GM19324 (cell line): Measurements from ENCODE around the gene DMBX1.

Source experiments
- ATAC-seq: cut with Tn5 transposase; IDR thresholded peaks from one replicate; pipeline ENCODE4 v1.9.1; 2021; ENCODE audit warnings: mild to moderate bottlenecking, moderate library complexity; ENCODE audit not compliant: unreplicated experiment, low FRiP score

Gene DMBX1

DNA sequence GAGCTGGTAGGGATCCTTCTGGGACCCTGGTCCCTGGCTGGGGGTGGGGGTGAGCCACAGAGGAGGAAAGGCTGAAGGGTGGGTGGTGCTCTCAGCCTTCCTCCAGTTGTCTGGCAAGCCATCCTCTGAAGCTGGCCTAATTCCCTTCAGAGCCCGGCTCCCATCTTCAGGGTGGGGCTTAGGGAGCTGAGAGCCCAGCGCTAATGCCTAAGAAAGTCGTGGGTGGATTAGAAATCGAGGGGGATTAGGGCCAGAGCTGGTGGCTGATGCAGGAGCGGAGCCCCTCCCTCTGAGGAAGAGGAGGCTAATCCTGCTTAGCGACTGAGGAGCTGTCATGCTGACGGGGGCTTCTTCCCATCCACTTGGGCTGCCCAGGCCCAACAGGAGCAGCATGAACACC is 30.8 kb upstream of the DMBX1 start:
- no peak for ATAC-seq

DNA sequence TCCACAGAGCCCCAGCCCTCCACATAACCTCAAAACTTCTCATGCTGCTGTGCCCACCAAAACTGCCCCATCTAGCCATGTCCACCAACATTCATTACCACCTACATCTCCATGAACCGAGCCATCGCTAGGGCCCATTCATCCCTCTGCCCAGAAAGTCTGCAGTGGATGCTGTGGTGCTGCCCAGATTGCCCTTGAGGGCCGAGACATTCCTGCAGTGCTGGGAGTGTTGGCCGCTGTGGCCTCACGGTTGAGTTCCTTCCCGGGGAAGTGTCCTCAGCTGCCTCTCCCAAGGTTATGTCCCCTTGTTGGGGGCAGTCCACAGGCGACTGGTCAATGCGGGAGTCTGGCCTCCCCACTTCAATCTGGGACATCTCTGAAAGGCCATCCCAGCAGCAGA is 30.3 kb upstream of the DMBX1 start:
- ATAC-seq: no peak

DNA sequence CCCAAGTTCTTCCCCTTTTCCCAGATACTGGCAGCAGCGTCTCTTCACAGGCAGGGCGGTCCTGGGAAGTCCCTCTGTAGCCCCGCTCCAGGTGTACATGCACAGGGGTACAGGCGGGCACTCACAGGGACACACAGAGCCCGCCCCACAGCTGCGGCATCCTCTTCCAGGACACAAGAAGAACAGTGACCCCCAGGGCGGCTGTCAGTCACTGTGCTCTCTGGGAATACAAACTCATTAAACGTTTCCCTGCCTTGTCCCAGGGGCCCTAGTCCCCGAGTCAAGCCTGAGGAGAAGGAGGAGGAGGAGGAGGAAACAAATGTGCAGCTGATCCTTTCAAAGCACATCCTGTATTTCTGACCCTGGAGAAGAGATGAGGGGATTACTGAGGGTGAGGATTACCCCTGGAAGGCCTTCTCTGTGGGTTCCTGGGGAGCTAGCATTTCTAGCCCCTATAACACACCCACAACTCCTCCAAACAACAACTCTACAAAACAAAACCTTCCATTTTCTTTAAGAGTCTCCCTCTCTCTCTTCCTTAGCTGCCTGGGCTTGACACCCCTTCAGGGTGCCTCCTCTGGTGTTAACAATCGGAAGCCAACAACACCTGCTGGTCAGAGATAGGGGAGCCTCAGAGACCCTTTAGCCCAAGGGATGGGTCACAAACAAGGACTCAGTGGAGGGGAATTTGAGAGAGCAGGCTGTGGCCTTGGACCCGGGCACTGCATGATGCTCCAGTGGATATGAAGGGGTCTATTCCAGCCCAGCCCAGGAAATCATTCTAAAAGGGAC is 28.4 kb upstream of the DMBX1 start:
- no peak for ATAC-seq

DNA sequence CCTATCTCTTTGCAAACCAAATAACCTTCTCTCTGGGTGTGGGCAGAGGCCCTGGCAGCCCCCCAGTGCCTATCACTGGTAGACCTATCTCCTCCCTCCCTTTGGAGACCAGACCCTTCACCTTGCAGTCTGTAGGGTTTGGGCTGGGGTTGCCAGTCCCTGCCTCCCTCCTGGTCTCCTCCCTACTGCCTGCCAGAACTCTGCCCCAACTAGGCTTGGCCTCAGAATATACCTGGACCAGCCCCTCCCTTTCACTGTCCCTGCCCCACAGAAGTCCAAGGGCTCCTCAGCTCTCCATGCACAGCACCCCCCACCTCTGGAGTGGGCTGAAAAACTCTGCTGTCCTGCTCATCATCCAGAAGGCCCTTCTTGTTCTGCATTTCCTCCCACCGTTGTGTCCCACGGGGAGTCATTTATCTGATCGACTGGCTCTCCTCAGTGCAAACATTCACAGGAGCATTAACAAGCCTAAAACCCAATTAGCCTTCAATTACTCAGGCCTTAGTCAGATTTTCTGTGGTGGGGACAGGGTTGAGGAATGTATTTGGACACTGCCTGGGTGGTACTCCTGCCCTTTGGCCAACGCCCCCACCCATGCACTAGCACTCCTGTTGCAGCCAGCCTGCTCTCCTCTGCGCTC is 27.7 kb upstream of the DMBX1 start:
- ATAC-seq: no peak

DNA sequence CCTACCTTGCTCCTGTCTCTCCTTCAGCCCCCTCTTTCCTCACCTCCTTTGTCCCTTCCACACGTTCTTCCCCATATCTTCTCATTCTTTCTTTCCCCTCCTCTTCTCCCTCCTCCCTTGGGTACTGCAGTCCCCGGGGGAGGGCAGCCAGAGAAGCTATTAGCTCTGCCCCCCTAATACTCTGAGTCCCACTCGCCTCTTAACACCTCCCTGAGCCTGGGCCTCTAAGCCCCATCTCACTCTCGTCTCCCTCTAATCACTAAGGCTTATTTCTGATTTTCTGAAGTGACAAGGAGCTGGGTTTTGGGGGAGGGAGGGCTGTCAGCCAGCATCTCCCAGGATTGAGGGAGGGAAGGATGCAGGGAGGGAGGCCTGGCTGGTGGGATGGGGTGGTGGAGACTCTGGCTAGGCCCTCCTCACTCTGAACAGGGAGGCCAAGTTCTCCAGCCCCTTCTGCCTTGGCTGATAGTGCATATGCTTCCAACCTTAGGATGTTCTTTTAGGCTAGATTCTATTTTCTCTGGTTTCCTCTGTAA is 25.6 kb upstream of the DMBX1 start:
- no peak for ATAC-seq

DNA sequence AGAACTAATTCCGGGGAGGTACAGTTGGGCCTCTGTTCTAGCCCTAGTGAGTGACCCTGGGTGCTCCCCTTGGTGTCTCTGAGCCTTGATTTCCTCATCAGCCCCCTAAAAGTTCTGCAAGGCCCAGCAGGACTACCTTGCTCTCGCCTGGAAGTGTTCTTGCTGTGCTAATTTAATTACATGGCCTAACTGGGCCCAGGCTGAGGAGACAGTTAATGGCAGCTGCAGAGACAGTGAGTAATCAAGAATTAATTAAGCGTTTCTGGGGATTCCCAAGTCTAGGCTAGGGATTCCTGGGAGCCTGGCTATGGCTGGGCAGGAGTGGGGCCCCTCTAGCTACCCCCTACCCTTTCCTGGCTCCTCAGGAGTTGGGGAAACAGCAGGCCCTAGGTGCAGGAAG is 24.7 kb upstream of the DMBX1 start:
- ATAC-seq: no peak

DNA sequence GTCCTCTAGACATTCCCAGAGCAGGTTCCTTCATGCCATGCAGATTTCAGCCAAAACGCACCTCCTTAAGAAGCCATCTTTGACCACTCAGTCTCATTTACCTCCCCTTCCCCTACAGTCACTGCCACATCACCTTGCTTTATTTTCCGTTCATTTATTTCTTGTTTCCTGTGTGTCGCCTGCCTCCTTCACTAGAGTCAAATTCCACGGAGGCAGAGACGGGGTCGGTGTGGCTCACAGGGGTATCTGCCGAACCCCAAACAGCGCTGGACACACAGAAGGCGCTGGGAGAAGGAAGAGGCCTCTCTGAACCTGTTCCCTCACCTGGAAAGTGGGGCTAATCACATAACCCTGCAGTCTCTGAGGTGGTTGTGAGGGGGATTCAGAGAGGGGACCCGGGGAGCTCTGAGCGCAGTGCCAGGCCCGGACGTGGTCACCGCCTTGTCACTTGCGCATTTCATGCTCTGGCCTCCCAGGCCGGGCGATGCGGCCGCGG is 23.6 kb upstream of the DMBX1 start:
- no peak for ATAC-seq

DNA sequence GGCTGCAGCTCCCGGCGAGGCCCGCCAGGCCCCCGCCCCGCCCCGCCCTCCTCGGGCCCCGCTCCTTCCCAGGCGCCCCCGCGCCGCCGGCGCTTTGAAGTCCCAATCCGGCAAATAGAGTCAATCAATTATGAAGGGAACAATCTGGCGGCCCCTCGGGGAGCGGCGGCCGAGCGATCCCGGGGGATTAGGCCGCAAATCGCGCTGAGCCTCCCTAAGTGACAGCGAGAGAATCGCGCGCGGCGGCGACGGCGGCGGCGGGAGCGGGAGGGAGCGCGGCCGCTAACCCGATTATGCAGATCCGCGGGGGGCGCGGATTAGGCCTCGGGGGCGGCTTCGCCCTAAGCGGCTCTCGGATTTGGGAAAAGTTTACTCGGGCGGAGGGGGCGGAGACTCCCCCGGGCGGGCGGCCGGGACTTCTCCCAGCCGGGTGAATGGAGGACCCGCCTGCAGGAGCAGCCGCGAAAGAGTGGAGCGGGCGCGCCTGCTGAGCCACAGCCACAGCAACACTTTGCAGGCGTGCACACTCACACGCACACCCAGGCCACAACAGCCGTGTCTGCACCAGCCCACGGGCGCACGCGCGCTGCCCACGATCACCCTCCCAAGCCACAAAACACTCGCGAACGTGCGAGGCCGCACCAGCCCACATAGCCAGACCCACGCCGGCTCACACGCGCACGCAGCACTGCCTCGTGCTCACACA is 23.0 kb upstream of the DMBX1 start:
- no peak for ATAC-seq

DNA sequence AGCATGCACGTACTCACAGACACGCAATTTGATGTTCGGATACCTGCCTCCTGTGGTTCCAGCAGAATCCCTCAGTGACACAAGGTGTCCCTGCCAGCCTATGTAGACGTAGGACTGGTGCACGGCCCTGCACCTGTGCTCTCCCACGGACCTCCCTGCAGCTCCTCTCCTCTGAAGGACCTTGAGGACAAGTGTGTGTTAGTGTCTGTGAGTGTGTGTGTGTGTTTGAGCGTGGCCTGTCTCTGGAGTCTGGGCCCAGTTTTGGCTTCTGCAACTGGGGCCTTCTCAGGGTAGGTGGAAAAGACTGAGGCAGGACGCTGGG is 22.5 kb upstream of the DMBX1 start:
- no peak for ATAC-seq

DNA sequence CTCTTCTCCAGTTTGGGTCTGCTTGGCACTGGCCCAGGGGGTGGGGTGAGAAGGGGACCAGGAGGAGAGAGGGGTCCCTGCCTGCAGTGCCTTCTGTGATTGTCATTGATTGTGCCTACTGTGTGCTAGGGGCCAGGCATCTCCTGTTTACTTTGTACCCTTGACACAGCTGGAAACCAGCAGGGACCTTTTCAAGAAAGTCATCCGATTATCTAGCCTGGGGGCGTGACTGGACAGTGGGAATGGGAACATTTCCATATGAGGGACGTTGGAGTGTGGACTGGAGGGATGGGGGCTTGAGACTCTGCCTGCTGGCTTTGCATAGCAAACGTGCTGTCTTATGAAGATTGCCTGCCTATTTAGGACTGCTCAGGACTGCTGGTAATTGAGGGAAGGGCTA is 19.8 kb upstream of the DMBX1 start:
- ATAC-seq: no peak

DNA sequence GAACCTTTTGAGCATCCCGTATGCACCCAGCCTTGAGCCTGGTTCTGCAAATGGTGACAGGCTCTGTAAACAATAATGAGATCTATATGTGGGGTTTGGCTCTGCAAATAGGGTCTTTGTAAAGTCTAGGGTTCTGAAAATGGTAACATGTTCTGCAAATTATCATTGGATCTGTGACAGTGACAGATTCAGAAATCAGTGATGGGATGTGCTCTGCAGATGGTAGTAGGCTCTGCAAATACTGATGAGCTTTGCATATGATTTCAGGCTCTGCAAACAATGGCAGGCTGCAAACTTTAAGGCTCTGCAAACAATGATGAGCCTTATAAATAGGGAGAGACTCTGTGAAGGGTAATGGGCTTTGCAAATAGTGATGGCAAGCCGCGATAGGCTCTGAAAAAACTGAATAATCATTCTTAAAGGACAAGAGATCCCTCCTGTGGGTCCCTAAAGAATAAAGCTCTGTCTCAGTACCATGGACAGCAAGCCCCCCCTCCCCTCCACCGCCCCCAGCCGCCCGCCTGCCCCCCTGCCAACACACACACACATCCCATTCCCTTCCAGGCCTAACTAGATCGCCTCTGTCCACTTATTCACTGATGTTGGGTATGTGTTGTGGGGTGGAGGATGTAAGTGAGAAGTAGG is 17.7 kb upstream of the DMBX1 start:
- no peak for ATAC-seq

DNA sequence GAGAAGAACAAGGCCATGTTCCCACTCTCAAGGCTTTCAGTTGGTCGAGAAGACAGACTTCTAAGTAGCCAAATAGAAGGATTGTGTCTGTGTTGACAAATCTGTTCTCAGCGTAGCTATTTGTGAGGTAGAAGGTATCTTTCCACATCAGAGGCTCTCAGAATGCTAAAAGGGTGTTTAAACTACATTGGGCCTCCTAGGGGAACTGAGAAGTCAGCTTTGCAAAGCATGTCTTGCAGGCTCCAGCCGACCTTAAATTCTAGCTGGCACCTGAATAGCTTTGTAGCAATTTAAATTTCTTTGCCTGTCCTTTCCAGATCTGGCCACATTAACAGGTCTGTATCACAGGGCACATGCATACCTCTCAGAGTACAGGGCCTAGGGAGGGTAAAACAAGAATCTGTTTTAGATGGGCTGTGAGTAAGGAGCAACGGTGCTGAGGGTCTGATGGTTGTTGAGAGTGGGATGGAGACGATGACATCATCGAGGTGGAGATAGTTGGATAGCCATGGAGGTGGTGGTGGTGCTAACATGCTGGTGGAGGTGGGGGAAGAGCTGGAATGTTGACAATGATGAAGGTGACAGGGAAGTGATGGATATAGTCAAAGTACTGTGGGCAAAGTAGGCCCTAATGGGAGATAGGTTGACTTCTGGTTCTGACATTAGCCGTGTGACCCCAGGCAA is 17.0 kb upstream of the DMBX1 start:
- no peak for ATAC-seq

DNA sequence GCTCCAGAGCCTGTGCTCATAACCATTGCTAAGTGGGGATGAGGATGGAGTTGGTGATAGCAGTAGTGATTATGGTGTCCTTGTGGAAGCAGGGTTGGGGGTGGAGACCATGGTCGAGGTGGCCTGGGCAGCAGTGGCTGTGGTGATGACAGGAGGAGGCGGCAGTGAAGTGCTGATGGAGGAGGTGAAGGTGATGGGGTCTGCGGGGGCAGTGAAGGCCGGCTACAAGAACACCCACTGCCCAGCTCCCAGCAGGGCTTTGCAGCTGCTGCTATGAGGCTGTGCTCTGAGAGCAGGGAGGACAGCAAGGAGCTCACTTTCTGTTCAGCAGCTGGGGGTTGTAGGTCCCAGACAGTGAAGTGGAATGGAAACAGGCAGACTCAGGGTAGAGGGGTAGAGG is 15.6 kb upstream of the DMBX1 start:
- no peak for ATAC-seq

DNA sequence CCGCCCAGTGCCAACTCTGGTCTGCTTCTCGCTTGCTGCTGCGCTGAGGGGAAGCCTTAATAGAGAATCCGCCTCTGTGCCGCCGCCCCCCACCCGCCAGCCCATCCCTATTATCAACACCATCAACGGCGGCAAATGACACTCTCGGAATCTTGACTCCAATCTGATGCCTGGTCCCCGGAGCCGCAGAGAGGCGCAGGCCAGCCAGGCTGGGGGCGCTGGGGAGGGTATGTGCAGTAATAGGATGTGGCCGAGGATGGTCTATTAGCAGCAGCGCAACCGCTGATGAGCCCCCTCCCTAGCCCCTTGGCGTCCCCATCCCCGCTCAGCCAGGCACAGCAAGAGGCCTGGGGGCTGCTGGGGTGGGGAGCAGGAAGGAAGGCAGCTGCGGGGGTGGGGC is 15.1 kb upstream of the DMBX1 start:
- ATAC-seq: no peak

DNA sequence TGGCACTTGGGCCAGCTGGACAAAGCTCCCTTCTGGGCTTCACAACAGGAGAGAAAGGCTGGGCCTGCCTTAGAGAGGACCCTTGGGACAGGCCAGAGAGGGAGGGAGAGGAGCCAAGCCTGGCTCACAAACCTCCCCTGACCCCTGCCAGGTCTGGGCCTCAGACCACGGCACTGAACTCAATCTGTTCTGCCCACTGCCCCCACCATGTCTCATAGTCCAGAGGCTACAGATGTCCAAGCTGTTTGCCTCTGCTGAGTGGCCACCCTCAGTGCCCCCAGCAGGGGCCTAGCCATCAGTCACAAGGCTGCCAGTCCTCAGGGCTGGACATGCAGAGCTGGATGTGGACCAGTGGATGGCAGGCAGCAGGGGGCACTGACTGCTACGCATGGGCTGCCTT is 13.0 kb upstream of the DMBX1 start:
- no peak for ATAC-seq

DNA sequence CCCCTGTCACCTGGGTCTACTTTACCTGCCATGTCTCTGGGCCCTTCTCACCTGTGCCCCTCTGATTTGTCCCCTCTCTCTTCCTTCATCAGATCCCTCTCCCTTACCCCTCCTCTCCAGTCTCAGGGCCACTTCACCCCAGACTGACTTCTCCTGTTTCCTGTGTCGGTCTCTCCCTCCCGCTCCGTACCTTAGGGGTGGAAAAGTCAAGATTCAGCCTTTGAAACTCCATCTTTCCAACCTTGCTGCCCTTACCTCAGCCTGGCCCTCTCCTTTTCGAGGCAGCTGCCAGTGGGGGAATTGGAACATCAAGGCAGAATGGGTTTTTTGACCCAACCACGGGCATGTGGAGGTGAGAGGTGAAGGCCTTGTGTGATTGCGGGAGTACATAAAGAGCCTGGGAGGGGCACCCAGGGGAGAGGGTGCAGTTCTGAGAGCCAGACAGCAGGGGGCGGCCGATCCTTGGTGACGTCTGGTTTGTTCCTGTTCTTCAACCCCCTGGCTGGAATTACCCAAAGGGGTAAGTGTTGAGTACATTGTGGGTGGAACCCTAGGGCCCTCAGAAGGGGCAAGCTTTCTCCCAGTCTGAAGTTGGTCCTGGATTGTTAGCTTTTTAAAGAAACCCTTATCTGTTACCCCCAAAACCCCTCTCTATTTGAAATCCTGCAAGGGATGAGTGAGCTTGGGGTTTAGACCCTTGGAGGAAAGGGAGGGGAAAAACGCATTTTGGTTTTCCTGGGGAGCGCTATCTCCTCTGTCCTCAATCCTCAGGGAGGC is 12.3 kb upstream of the DMBX1 start:
- ATAC-seq: no peak

DNA sequence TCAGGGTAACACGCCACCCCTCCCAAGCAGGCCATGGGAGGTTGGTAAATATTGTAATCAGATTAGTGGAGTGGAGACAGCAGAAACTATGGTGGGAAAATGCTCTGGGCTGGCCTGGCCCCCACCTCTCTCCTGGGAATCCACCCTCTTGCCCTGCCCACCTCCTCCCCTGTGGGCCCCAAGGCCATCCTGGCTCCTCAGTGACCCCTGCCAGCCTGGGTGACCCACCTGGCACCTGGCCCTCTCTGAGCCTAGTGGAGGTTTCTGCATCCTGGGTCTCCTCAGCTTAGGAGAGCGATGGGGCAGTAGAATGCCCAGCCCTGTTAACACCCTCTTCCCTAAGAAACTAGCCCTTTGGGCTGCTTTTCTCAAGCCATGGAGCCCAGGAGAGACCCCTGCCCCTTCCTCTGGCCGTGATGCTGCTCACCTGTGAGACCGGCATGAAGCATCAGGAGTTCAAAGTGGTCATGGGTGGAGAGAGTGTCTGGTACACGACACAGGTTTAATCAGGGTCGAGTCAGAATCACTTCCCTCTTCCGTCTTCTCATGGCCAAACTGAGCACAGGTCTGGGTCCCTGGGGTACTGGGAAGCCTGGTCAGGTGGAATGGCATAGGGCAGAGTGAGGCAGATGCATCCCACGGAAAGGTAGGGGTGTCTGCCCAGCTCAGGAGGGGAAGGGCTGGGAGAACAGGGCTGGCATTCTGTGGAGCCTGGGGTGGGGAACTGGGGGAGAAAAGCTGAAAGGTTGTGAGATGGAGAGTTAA is 10.7 kb upstream of the DMBX1 start:
- no peak for ATAC-seq

DNA sequence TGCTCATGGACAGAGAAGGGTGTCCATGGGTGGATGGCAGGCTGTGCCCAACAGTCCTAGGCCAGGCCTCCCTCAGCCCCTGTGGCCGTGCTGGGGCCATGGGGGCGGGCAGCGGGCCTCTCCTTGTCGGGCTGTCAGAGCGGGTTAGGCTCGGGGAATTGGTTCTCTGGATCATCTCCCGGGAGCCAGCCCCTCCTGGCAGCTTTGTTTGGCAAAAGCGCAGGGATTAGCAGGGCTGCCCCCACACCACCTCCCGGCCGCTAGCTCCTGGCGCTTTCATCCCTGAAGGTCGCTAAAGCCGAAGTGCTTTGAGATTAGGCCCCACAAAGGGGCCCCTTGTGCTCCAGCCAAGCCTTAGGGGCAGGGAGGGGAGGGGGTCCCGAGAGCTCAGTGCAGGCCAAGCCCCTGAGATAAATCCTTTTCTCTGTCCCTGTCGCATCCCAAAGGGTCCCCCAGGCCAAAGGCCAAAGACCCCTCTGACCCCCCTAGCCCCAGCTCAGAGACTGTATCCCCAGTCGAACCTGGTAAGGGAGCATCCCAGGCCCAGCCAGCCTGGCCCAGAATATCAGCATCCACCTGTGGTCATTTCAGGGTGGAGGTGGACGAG is 9.8 kb upstream of the DMBX1 start:
- ATAC-seq: no peak
